ENCODE measurements around the gene ANKRD35.

- no peak for TF ChIP-seq CTCF (IDR thresholded peaks at IDR 0.05; ENCODE audit: low read depth, low read length, poor library complexity, severe bottlenecking)
- TF ChIP-seq EZH2phosphoT487 (IDR thresholded peaks at IDR 0.05; ENCODE audit: borderline replicate concordance, low read length) = no peak
Observed at GRCh38 chr1:145824499-145824842, 61.2 kb downstream of the ANKRD35 start.
